Right hindlimb (tissue), 1 donor: ENCODE results near the gene DCAF16.
"Not testable (repeated sequence)": the region's sequence is repeated elsewhere in the genome, so short reads cannot be mapped to it uniquely, and the experiment has no call there.

ENCODE experiments used
- DNase-seq: peaks from one replicate; pipeline ENCODE4 v3.0.0-alpha.2; 2018

The DCAF16 gene

DNA sequence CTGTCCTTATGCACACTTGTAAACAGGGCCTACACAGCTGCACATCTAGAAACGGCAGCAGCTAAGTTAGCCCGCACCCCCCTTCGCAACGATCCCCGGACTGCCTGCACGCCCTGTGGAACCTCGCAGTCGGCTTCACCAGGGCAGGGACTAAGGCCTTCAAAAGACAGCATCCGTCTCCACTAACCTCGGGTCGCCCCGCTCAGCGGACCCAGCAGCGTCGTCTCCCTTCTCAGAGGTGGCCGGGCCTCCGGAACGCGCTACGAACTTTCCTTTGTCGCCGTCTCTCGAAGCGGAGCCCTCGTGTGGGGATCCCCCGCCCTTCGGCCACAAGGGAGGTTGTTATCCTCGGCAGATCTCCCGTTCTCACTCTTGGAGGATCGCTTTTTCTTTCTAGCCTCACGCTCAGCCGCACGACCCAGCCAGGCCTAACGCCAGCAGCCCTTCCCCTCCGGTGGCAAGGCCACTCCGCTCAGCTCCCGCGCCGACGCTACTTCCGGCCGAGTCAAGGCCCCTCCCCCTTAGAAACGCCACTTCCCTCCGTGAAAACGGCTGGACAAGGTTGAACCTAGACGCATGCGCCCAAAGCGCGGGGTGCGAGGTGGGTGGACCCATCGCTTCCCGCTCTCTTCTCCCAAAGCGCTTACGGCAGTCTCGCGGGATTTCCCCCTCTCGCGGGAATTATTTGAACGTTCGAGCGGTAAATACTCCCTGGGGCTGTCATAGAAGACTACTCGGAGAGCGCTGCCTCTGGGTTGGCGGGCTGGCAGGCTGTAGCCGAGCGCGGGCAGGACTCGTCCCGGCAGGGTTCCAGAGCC, at the start of gene DCAF16, which contains the start of gene NCAPG:
Gene DCAF16, minus strand, starts transcription at position 498 of the 818 bp plus-strand sequence. CDS start 6,616 bp downstream, outside the sequence.
Gene NCAPG, plus strand, starts transcription at position 720 of the 818 bp plus-strand sequence. CDS start 99 bp downstream, outside the sequence.
- peak; percentile 100 for DNase-seq

DNA sequence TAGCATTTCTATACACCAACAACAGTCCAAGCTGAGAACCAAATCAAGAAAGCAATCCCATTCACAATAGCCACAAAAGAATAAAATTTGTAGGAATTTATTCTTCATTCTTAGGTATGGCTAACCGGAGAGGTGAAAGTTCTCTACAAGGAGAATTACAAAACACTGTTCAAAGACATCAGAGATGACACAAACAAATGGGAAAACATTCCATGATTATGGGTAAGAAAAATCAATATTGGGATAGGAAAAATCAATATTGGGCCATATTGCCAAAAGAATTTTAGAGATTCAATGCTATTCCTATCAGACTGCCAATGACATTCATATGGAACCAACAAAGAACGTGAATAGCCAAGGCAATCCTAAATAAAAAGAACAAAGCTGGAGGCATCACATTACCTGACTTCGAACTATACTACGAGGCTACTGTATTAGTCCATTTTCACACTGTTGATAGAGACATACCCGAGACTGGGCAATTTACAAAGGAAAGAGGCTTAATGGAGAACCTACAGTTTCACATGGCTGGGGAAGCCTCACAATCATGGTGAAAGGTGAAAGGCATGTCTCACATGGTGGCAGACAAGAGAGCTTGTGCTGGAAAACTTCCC, 49.3 kb upstream of the DCAF16 start:
- DNase-seq, result no peak

DNA sequence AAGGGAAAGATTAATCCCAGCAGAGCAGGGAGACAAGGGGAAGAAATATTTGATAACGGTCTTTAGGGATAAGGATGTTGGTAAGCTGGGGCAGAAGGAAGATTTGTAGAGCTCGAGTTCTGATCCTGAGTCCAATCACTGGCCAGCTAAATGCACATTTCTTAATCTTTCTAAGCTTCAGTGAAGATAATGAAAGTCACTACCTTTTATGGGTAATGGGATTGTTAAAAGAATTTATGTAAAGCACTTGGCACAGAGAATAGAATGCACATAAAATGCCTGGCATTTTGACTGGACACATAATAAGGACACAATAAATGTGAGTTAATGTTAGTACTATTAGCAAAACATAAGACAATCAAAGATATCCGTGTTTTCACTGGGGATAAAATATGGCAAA, 43.5 kb upstream of the DCAF16 start:
- no peak for DNase-seq

DNA sequence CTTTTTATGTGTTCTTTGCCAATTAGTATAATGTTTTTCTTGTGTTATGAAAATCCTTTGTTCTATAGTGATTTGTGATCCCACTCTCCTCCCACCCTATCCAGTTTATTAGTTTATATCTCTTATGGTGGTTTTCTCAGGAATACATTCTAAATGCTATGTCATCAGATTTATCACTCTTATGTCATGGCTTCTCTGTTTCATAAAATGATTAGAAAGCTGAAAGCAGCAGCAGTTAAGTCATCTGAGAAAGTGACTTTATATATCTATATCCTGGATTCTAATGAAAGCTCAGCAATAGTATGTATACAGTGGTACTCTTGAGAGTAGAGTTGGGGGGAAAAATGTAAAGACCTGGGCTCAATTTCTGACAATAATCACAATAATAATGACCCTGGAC, 41.4 kb upstream of the DCAF16 start:
- DNase-seq, result no peak

DNA sequence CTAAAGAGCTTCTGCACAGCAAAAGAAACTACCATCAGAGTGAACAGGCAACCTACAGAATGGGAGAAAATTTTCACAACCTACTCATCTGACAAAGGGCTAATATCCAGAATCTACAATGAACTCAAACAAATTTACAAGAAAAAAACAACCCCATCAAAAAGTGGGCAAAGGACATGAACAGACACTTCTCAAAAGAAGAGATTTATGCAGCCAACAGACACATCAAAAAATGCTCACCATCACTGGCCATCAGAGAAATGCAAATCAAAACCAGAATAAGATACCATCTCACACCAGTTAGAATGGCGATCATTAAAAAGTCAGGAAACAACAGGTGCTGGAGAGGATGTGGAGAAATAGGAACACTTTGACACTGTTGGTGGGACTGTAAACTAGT, 39.7 kb upstream of the DCAF16 start:
- not testable (repeated sequence) for DNase-seq

DNA sequence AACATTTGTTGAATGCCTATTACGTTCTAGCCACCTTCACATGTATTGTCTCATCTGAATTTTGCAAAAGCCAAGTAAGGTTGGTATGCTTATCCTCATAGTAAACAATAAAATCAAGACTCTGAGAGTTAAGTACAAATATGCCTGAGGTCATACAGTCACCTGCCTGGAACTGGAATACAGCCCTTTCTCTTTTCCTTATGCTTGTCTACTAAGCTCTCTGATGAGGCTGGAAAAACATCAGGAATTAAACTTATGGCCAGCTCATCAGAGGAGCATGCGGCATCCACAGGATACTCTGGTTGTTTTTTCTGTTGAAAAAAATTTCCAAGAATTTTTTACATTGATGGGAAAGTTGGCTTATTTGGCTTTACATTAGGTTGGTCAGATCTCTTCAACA, 35.7 kb upstream of the DCAF16 start:
- no peak for DNase-seq

DNA sequence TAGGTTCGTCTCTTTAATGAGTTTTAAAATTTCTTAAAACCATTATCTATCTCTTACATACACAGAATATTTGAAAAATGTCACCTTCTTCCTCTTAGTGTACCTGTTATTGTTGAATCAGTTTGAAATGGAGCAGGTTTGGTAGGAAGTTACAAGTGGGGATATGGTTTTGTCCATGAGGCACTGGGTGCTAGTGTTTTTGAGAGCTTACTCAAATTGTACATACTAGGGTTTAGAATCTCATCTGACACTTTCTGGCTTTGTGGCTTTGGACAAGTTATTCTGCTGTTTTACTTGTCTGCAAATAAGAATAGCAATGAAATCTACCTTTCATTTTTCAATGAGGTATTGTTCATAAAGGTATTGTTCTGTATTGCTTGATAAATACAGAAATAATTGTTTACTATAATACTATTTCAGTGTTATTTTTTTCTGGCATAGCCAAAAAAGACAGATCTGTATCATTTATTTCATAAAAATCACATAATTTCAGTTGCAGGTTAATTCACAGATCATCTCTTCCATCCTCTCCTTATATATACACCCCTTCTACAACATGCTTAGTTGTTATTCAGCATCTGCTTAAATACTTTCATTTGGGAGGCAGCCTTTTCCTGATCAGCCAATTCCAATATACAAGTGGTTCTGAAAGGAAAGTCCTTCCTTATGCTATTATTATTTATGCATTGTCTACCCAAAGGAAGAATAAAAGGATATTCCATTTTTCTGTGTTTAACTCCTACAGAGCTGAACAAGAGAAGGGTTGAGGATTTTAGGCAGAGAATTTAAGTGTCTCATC, 13.5 kb upstream of the DCAF16 start:
- no peak for DNase-seq

DNA sequence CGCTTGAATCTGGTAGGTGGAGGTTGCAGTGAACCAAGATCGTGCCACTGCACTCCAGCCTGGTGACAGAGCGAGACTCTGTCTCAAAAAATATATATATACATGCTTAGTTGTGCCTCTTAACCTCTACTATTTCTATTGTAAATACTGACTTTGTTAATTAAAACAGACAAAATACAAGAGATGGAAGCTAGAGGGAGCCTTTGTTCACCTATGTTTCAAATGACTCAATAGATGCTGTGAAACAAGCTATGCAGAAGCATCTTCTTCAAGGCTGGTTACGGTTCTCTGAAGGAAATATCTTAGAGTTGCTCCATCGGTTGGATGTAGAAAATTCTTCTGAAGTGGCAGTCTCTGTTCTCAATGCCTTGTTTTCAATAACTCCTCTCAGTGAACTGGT, 6.5 kb upstream of the DCAF16 start:
- no peak for DNase-seq

DNA sequence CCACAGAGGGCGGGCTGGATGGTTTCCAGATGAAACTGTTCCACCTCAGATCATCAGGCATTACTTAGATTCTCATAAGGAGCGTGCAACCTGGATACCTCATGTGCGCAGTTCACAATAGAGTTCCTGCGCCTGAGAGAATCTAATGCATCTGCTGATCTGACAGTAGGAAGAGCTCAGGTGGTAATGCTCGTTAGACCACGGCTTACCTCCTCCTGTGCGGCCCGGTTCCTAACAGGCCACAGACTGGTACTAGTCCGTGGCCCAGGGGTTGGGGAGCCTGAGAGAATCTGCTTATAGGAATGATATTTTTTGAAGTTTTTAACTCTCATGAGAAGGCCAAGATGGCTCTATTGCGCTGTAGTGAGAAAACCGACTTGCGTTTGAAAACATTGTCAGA, 5.6 kb upstream of the DCAF16 start:
- no peak for DNase-seq

DNA sequence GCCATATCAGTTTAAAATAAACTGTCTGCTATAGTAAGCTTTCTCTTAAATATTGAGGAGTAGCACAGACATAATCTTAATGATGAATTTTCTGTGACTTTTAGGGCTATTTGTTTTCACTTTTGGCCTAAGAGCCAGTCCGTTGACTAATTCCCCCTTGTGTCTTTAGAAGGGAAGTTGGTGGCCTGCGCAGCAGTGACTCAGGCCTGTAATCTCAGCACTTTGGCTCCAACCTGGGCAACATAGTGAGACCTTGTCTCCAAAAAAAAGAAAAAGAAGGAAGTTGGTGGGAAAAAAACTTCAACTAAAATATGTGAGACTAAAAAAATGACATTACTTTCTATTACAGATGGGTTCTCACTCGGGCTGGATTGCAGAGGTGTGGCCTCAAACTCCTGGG, 3.6 kb upstream of the DCAF16 start:
- DNase-seq, result no peak

DNA sequence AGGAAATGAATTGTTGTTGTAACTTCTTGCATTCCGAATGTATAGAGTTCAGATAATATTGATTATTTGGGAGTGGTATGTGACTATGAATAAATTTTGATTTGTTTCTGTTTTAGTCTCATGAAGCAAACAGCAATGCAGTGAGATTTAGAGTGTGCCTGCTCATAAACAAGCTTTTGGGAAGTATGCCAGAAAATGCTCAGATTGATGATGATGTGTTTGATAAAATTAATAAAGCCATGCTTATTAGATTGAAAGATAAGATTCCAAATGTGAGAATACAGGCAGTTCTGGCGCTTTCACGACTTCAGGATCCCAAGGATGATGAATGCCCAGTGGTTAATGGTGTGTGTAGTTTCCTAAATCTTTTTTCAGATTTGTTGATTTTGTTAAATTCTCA, 2.2 kb upstream of the DCAF16 start:
- no peak for DNase-seq

DNA sequence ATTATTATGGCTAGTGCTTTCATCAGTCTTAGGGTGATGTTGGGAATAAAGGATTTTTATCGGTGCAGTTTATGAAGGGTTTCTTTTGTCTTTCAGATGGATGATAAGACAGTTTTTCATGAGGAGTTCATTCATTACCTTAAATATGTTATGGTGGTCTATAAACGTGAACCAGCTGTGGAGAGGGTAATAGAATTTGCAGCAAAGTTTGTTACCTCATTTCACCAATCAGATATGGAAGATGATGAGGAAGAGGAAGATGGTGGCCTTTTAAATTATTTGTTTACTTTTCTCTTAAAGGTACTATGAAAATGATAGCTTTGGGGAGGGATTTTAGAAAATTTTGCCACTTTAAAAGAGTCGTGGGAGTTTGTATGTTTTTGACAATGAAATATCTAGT, 1.6 kb upstream of the DCAF16 start:
- no peak for DNase-seq

DNA sequence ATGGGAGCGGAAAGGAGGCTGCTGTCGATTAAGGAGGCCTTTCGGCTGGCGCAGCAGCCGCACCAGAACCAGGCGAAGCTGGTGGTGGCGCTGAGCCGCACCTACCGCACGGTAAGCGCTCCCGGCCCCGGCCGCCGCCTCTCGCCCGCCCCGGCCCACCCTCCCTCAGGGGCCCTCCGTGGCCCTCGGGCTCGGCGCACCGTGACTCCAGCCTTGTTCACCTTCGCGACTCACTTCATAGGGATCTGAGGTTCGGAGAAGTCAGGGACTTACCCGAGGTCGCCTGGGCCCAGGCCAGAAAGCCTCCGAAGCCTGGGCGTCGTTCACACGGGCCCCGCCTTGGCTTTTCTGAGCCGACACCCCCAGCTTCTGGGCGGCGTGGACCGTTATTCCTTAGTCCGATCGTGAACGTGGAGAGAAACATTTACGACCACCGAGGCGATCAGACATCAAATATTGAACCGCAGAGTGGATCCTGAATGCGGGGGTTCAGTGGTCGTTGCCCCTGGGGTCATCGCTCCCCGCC, 584 bp upstream of the DCAF16 start:
- DNase-seq, result no peak

DNA sequence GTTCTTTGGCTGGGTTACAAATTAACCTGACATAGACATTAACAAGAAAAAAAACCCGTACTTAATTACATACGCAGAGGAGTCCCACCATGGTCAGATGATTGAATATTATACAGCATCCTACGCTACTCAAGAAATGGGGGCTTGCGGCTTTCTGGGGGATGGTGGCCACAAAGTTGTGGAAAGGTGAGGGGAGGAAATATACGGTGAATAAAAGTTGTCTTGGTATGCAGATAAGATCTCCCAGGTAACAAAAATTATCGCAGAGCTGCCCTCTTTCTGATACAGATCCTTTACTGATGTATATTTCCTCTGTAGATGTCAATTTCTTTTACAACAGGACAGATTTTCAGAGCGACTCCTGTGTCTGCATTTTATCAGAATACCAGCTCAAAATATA, 890 bp downstream of the DCAF16 start:
- DNase-seq, result no peak

DNA sequence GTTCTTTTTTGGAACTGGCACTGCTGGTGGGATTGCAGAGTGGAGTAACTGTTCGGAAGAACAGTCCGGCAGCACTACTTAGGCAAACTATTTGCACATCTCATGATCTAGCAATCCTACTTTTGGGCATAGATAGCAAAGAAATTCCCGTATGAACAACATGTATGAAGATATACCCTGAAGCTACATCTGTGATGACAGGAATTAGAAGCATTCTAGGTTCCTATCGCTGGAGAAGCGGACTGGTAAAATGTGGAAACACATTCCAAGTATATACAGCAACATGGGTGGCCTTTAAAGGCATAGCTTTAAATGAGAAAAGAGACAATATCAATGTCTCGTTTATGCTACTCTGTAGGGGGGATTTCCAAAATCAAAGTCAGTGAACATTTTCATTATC, 3.1 kb downstream of the DCAF16 start:
- DNase-seq, result no peak

DNA sequence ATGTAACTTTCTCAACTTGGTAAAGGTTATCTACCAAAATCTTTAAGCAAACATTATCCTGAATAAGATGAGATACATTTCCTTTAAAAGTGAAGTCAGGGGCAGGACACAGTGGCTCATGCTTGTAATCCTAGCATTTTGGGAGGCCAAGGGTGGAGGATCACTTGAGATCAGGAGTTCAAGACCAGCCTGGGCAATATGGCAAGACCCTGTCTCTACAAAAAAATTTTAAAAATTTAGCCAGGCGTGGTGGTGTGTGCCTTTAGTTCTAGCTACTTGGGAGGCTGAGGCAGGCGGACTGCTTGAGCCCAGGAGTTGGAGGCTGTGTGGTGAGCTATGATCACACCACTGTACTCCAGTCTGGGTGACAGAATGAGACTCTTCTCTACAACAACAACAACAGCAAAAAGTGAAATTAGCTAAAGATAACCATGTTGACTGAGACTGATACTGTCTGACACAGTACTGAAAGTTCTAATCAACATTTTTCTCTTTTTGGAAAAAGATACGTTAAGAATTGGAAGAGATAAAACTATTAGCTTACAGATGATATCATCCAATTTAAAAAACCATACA, 4.9 kb downstream of the DCAF16 start:
- no peak for DNase-seq

DNA sequence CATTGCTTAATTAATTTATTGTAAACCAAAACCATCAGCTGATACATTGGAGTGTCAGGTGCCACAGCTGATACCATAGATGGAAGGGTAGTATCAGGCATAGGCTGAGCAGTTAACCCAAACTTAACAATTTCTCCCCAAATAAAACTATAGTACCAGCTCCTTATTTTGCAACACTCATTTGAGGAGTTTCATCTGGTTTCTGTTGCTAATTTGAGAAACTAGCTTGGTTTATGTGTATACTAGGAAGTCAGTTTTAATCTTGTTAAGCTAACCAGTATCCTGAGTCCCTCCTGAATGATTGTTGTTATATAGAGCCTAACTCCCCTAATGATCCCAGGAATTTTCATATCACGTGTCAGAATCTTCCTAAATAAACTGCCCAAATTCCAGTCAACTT, 12.7 kb downstream of the DCAF16 start:
- no peak for DNase-seq

DNA sequence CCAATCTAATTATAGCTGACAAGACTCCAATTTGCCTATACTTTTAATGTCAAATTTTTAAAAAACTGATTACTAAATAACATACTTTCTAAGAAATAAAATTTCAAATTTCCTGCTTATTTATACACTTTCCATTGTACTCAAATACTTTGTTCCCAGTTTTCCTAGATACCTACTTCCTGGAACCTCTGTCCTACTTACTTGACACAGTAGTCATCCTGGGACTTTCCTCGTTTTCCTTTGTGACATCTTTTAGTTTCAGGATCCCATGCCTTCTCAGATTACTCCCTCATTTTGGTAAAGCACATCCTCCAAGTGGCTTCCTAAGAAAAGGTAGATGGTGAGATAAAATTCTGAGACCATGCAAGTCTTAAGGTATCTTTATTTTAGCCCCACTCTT, 15.8 kb downstream of the DCAF16 start:
- DNase-seq, result no peak

DNA sequence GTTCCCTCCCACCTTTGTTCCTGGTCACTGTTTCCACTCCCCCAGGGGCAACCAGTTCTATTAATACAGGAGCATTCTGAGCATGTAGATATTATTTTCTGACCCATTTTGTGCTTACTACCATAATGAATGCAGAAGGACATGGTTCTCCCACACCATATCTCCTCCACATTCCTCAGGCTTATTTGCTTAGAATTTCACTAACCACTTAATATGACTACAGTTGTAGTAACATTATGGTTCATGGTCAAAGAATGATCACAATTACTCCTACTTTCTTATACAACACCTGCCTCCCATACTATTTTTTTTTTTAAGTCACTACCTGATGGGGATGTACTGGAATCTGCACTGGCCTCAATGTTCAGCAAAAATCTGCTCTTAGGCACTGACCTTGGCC, 21.6 kb downstream of the DCAF16 start:
- DNase-seq, result no peak

DNA sequence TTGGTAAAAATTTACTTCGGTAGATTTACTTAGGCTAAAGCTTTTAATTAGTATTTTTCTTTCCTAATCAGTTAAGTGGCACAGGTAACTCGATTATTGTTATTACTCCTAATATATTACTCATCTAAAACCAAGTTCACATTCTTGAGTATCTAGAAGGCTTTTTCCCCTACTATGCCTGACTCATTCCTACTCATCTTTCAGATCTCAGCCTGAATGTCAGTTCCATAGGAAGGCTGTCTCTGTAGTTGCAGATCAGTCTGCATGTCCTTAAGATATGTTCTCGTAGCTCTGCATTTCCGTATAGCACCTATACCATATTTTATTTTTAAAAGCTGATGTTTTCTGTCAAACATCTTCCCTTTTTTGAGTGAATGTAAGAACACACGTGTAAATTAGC, 23.2 kb downstream of the DCAF16 start:
- DNase-seq, result no peak

DNA sequence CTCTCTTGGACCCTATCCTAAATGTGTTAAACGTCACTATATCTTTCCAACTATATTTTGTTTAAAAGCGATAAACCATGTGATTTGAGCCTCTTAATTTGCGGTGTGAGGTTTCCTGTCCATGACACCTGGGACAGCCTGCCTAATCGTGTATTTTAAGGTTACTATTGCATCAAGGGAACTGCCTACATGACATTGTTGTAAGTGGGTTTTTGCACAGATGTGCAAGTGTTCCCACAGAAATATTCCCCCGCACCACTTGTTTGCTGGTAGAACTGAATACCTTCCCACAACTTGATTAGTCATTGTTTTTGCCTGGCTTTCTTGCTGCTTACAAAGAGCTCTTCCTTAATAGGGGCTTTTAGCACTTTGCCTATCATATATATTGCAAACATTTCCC, 24.0 kb downstream of the DCAF16 start:
- DNase-seq, result no peak

DNA sequence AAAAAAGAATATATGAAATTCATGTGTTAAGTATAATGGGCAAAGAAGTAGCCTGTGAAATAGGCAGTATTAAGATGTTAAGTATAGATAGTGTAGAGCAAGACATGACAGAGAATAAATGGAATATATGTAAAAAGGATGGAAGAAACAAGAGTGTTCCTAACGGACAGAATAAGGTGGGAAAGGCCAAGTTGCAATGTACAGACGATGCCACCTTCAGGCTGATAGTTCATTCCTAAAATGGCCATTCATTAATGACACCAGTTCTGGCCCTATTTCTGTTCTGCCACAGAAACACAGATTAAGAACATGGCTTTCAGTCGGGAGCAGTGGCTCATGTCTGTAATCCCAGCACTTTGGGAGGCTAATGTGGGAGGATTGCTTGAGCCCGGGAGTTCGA, 24.7 kb downstream of the DCAF16 start:
- DNase-seq, result no peak
